ENCODE results near the gene LRP5. TPM values are rescaled to one million over a fixed set of nuclear protein-coding genes. Genes with fewer than 3 reads are reported as not detected.

Gene LRP5
- total RNA-seq, 1 donor from 2014 or later: 42.5 TPM

GRCh38 chr11:68266121-68266891, 46.1 kb upstream of the LRP5 start:
- H3K4me3 ChIP-seq: no peak overlapping the region
- no peaks in the 10 kb centered on the region for H3K9me3 ChIP-seq
- intact Hi-C loops (cut with DNase I): no loop called here
- H3K27me3 ChIP-seq: no peaks in the 10 kb centered on the region
- peaks cover 34% of the 10 kb centered on the region for H3K4me1 ChIP-seq
- H3K36me3 ChIP-seq: peaks cover 0 to 47% of the 10 kb centered on the region in 2 donors
- TF ChIP-seq POLR2AphosphoS5 (IDR thresholded peaks at IDR 0.05; ENCODE audit: insufficient read depth in 1 of 2, low read depth in 1 of 2) (no peak), POLR2A (IDR thresholded peaks at IDR 0.05) (no peak)
- DNase-seq (ENCODE audit: extremely low spot score in 2 of 2): peak in 1 of 2 donors; percentile 55
- no peak overlapping the region for H3K27ac ChIP-seq

DNA sequence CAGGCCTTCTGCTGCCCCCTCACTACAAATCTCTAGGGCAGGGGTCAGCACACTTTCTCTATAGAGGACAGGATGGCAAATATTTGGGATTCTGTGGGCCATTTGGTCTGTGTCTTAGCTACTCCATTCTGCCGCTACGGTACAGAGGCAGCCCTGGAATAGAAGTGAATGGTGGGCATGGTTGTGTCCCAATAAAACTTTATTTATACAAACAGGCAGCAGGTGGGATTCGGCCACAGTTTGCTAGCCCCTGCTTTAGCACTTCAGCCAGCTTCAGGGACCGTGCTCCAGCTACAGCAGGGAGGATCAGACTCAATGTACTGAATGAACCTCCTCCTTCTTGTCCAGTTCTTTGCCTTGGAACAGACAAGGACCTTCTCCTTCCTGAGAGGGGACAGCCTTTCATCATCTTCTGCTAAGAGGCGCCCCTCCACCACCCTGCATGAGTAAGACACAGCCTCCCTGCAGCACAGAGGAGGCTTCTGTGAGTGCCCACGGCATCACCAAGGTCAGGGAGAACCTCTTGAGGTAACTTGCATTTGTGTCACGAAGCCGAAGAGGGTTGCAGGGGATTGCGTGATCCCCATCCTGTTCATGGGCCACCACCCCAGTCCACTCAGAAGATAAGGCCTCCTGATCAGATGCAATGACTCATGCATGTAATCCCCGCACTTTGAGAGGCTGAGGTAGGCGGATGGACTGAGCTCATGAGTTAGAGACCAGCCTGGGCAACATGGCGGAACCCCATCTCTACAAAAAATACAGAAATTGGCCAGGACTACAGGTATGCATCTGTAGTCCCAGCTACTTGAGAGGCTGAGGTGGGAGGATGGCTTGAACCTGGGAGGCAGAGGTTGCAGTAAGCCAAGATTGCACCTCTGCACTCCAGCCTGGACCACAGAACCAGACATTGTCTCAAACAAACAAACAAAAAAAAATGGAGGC, 45.2 kb upstream of the LRP5 start:
- Histone ChIP-seq H3K36me3 (peaks cover 0 to 38% of the 10 kb centered on the region in 2 donors), H3K9me3 (no peaks in the 10 kb centered on the region), H3K27ac (no peak overlapping the region), H3K27me3 (no peaks in the 10 kb centered on the region), H3K4me3 (no peak overlapping the region), H3K4me1 (peaks cover 37% of the 10 kb centered on the region)
- intact Hi-C loops (cut with DNase I): no loop called here
- peak in 1 of 2 donors; percentile 70 for DNase-seq (ENCODE audit: extremely low spot score in 2 of 2)
- TF ChIP-seq POLR2AphosphoS5 (IDR thresholded peaks at IDR 0.05; ENCODE audit: insufficient read depth in 1 of 2, low read depth in 1 of 2): no peak
- no peak for TF ChIP-seq CTCF (IDR thresholded peaks at IDR 0.05)
- TF ChIP-seq POLR2A (IDR thresholded peaks at IDR 0.05): no peak

DNA sequence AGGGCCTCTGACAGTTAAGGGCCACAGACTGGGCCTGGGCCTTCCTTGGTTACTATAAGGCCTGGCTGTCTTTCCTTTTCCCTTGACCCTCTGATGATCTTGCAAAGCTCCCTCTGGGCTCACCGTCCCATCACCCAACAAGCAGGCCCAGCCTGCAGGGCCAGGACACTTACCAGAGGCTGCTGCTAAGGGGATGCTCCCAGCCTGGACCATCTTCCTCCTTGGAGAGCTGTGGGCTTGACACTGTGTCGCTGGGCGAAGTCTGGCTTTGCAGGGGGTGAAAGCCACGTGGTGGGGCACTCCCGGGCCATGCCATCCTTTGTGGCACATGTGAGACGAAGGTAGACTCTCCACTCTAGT, 44.5 kb upstream of the LRP5 start:
- H3K4me1 ChIP-seq: peaks cover 43% of the 10 kb centered on the region
- no peak overlapping the region for H3K27ac ChIP-seq
- no peak overlapping the region for H3K4me3 ChIP-seq

GRCh38 chr11:68269414-68270081, 42.8 kb upstream of the LRP5 start:
- H3K27me3 ChIP-seq: no peaks in the 10 kb centered on the region
- intact Hi-C loops (cut with DNase I): no loop called here
- H3K9me3 ChIP-seq: no peaks in the 10 kb centered on the region
- H3K4me3 ChIP-seq: no peak overlapping the region
- H3K36me3 ChIP-seq: peaks cover 0 to 19% of the 10 kb centered on the region in 2 donors
- H3K27ac ChIP-seq: no peak overlapping the region
- TF ChIP-seq CTCF (IDR thresholded peaks at IDR 0.05): no peak
- no peak for TF ChIP-seq POLR2AphosphoS5 (IDR thresholded peaks at IDR 0.05; ENCODE audit: insufficient read depth in 1 of 2, low read depth in 1 of 2)
- TF ChIP-seq POLR2A (IDR thresholded peaks at IDR 0.05): no peak
- peaks cover 44% of the 10 kb centered on the region for H3K4me1 ChIP-seq
- DNase-seq (ENCODE audit: extremely low spot score in 2 of 2): peak in 1 of 2 donors; percentile 49

More for the DNA sequence above, 44.5 kb upstream of the LRP5 start:
- DNase-seq (ENCODE audit: extremely low spot score in 2 of 2): peak in 1 of 2 donors; percentile 52
- intact Hi-C loops (cut with DNase I): no loop called here
- peaks cover 0 to 33% of the 10 kb centered on the region in 2 donors for H3K36me3 ChIP-seq
- no peaks in the 10 kb centered on the region for H3K9me3 ChIP-seq
- H3K27me3 ChIP-seq: no peaks in the 10 kb centered on the region
- TF ChIP-seq POLR2A (IDR thresholded peaks at IDR 0.05): no peak
- TF ChIP-seq POLR2AphosphoS5 (IDR thresholded peaks at IDR 0.05; ENCODE audit: insufficient read depth in 1 of 2, low read depth in 1 of 2): no peak

DNA sequence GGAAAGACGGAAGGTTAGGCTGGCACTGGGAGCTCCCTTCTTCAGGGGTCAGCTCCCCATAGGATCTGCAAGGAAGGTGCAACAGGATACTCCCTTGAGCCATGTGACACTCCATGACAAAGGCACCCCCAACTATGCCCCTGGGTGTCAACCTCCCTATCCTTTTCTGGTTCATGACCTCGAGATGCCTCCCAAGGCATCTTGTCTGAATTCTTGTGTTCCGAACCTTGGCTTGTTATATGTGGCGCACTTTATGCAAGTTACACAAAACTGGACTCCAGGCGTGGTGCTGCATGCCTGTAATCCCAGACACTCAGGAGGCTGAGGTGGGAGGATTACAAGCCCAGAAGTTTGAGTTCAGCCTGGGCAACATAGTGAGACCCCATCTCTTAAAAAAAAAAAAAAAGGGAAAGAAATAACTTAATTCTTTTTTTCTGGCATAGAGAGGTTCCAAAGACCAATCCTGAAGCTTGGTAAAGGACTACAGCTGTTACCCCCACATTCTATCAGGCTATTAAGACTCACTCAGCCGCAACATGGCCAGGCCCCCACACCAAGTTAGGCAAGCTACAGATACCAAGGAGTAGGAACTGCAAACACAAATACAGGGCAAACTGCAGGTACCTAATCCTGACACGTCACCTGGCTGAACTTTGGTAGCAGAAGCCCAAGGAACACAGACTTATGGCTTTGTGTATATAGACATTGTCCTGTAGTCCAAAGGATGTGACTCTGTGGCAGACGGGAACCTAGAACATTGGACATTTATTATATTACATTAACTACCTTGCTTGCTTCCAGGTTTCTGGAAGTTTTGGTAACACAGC, 42.0 kb upstream of the LRP5 start:
- peak in 1 of 2 donors; percentile 22 for DNase-seq (ENCODE audit: extremely low spot score in 2 of 2)
- no peaks in the 10 kb centered on the region for H3K27me3 ChIP-seq
- TF ChIP-seq CTCF (IDR thresholded peaks at IDR 0.05) (no peak), POLR2A (IDR thresholded peaks at IDR 0.05) (no peak), POLR2AphosphoS5 (IDR thresholded peaks at IDR 0.05; ENCODE audit: insufficient read depth in 1 of 2, low read depth in 1 of 2) (no peak)
- peak overlapping the region; percentile 78 to 97 for H3K4me3 ChIP-seq
- intact Hi-C loops (cut with DNase I): no loop called here
- H3K27ac ChIP-seq: peak overlapping the region; percentile 94
- H3K4me1 ChIP-seq: peaks cover 38% of the 10 kb centered on the region
- H3K9me3 ChIP-seq: no peaks in the 10 kb centered on the region
- H3K36me3 ChIP-seq: peaks cover 0 to 19% of the 10 kb centered on the region in 2 donors

Measured in vagina (tissue), 2 donors.